ENCODE data around the gene PMS2.
"Not testable (repeated sequence)": the region's sequence is repeated elsewhere in the genome, so short reads cannot be mapped to it uniquely, and the experiment has no call there.

PMS2 gene

GRCh38 chr7:5963810-5964209 lies 45.0 kb downstream of the PMS2 start:
- not testable (repeated sequence) for H3K4me3 ChIP-seq (ENCODE audit: extremely low read depth, insufficient read depth, low read length, poor library complexity, severe bottlenecking); H3K36me3 ChIP-seq (ENCODE audit: control insufficient read depth, insufficient read depth, low read length); H3K9me3 ChIP-seq (ENCODE audit: control insufficient read depth, low read length); H3K27ac ChIP-seq (ENCODE audit: low read depth, low read length, severe bottlenecking); H3K4me1 ChIP-seq (ENCODE audit: control insufficient read depth, insufficient read depth, low read length, poor library complexity, severe bottlenecking)
- 80% methylated on average over 1 of the region's 7 CpGs; no CpG with 5 or more reads in 1 of the 2 experiments for WGBS, 2 experiments (ENCODE audit: insufficient coverage in 2 of 2)

GRCh38 chr7:5963205-5963604 lies 45.6 kb downstream of the PMS2 start:
- not testable (repeated sequence) for H3K27ac ChIP-seq (ENCODE audit: low read depth, low read length, severe bottlenecking); H3K9me3 ChIP-seq (ENCODE audit: control insufficient read depth, low read length); H3K4me3 ChIP-seq (ENCODE audit: extremely low read depth, insufficient read depth, low read length, poor library complexity, severe bottlenecking); H3K36me3 ChIP-seq (ENCODE audit: control insufficient read depth, insufficient read depth, low read length); H3K4me1 ChIP-seq (ENCODE audit: control insufficient read depth, insufficient read depth, low read length, poor library complexity, severe bottlenecking)
- WGBS, 2 experiments (ENCODE audit: insufficient coverage in 2 of 2), result no CpG with 5 or more reads among the region's 13 CpGs

DNA sequence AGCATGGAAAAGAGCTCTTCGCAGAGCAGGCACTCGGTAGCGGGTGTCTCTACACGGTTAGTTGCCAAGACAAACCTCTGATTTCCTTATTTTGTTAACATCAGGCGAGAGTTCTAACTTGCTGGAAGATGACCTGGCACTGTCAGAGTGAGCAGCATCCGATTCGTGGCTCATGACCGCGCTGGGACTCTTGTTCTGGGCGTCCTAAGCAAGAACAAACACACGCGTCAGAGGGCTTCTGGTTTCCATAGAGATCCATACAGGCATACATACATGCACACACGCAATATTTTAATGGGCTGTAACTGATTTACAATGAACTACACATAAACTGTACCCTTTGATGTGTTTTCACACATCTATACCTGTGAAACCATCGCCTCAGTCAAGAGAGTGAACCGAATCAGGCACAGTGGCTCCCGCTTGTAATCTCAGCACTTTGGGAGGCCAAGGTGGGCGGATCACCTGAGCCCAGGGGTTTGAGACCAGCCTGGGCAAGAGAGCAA lies 73.9 kb downstream of the PMS2 start:
- not testable (repeated sequence) for H3K4me1 ChIP-seq (ENCODE audit: control insufficient read depth, insufficient read depth, low read length, poor library complexity, severe bottlenecking); H3K9me3 ChIP-seq (ENCODE audit: control insufficient read depth, low read length); H3K27ac ChIP-seq (ENCODE audit: low read depth, low read length, severe bottlenecking); H3K36me3 ChIP-seq (ENCODE audit: control insufficient read depth, insufficient read depth, low read length); H3K4me3 ChIP-seq (ENCODE audit: extremely low read depth, insufficient read depth, low read length, poor library complexity, severe bottlenecking)
- WGBS, 2 experiments (ENCODE audit: insufficient coverage in 2 of 2), result no CpG with 5 or more reads among the region's 17 CpGs

DNA sequence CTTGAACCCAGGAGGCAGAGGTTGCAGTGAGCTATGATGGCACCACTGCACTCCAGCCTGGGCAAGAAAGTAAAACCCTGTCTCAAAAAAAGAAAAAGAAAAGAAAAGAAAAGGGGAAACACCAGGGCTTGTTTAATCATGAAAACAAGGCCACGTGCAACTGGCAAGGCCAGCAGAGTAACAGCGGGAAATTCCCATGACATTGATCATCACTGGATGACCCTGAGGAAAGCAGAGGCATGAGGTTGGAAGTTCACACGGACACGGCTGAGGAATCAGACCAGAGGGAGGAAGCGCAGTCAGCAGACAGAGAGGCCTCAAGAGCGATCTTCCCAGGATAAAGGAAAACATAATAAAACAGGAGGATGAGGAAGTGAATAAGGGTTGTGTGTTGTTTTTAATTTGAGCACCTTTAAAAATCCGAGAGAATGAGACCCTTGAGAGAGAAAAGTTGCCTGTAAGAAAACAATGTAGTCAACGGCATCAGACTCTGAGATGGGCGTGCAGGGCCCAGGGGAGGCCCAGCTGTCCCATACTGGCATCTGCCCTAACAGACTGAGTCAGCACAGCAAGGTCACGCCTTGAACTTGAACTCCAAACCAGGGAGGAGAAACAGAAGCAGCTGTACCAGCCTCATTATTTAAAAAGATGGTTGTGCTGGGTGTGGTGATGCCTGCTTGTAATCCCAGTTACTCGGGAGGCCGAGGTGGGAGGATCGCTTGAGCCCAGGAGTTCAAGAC lies 76.8 kb downstream of the PMS2 start:
- H3K27ac ChIP-seq (ENCODE audit: low read depth, low read length, severe bottlenecking); H3K9me3 ChIP-seq (ENCODE audit: control insufficient read depth, low read length); H3K4me1 ChIP-seq (ENCODE audit: control insufficient read depth, insufficient read depth, low read length, poor library complexity, severe bottlenecking); H3K36me3 ChIP-seq (ENCODE audit: control insufficient read depth, insufficient read depth, low read length); H3K4me3 ChIP-seq (ENCODE audit: extremely low read depth, insufficient read depth, low read length, poor library complexity, severe bottlenecking): not testable (repeated sequence)
- 100% methylated on average over 1 of the region's 13 CpGs; no CpG with 5 or more reads in 1 of the 2 experiments for WGBS, 2 experiments (ENCODE audit: insufficient coverage in 2 of 2)

- WGBS, 2 experiments (ENCODE audit: insufficient coverage in 2 of 2), result 94 to 96% methylated on average over 8 to 11 of the region's 14 CpGs
- H3K36me3 ChIP-seq (ENCODE audit: control insufficient read depth, insufficient read depth, low read length); H3K9me3 ChIP-seq (ENCODE audit: control insufficient read depth, low read length); H3K27ac ChIP-seq (ENCODE audit: low read depth, low read length, severe bottlenecking); H3K4me3 ChIP-seq (ENCODE audit: extremely low read depth, insufficient read depth, low read length, poor library complexity, severe bottlenecking); H3K4me1 ChIP-seq (ENCODE audit: control insufficient read depth, insufficient read depth, low read length, poor library complexity, severe bottlenecking): not testable (repeated sequence)
These were observed 77.6 kb downstream of the PMS2 start for GRCh38 chr7:5931250-5931649.

DNA sequence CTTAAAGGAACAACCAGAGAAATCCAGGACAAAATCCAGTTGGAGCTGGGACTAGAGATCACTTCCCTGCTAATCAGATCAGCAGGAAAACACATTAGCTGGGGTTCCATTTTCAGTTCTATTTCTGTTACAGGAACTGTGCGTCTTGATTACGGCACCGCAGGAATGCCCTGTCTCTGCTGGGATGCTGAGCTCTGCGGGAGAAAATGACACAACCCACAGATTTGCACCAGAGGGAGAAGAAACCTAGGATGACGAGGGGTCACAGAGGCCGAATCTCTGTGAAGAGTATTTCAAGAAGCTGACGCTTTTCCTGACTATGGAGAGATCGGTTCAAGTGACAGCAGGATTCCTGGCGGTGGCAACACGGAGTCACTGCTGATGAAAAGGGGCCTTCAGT lies 78.6 kb downstream of the PMS2 start:
- H3K36me3 ChIP-seq (ENCODE audit: control insufficient read depth, insufficient read depth, low read length); H3K27ac ChIP-seq (ENCODE audit: low read depth, low read length, severe bottlenecking); H3K4me3 ChIP-seq (ENCODE audit: extremely low read depth, insufficient read depth, low read length, poor library complexity, severe bottlenecking); H3K4me1 ChIP-seq (ENCODE audit: control insufficient read depth, insufficient read depth, low read length, poor library complexity, severe bottlenecking); H3K9me3 ChIP-seq (ENCODE audit: control insufficient read depth, low read length): not testable (repeated sequence)
- WGBS, 2 experiments (ENCODE audit: insufficient coverage in 2 of 2), result no CpG with 5 or more reads among the region's 10 CpGs

DNA sequence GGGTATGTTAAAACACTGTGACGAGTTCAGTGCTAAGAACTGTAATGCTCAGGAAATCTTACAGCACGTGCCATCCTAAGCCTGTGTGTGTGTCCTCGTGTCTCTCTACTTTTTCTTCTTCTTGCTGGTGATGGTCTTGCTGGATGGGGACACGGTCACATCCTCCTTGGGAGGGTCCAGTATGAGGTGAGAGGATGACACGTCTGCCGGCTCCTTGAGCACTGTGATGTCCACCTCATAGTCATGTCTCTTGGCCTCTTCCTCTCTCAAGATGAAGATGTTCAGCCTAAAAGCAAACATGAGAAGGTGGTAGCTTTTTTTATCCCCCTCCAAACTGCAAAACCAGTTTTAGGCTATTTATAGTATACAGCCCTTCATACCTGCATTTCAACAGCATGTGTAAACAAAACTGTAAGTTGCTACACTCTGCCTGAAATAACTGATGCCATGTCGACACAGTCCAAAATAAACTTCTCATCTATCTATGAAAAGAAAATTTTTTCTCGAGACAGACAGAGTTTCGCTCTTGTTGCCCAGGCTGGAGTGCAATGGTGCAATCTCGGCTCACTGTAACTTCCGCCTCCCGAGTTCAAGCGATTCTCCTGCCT lies 82.5 kb downstream of the PMS2 start:
- WGBS, 2 experiments (ENCODE audit: insufficient coverage in 2 of 2), result no CpG with 5 or more reads among the region's 13 CpGs
- H3K36me3 ChIP-seq (ENCODE audit: control insufficient read depth, insufficient read depth, low read length); H3K4me3 ChIP-seq (ENCODE audit: extremely low read depth, insufficient read depth, low read length, poor library complexity, severe bottlenecking): not testable (repeated sequence)

GRCh38 chr7:5924630-5925029 lies 84.2 kb downstream of the PMS2 start:
- H3K36me3 ChIP-seq (ENCODE audit: control insufficient read depth, insufficient read depth, low read length); H3K27ac ChIP-seq (ENCODE audit: low read depth, low read length, severe bottlenecking); H3K9me3 ChIP-seq (ENCODE audit: control insufficient read depth, low read length); H3K4me1 ChIP-seq (ENCODE audit: control insufficient read depth, insufficient read depth, low read length, poor library complexity, severe bottlenecking); H3K4me3 ChIP-seq (ENCODE audit: extremely low read depth, insufficient read depth, low read length, poor library complexity, severe bottlenecking): not testable (repeated sequence)
- no CpG with 5 or more reads among the region's 12 CpGs for WGBS, 2 experiments (ENCODE audit: insufficient coverage in 2 of 2)

More for the DNA sequence above, 82.5 kb downstream of the PMS2 start:
- not testable (repeated sequence) for H3K4me1 ChIP-seq (ENCODE audit: control insufficient read depth, insufficient read depth, low read length, poor library complexity, severe bottlenecking); H3K27ac ChIP-seq (ENCODE audit: low read depth, low read length, severe bottlenecking); H3K9me3 ChIP-seq (ENCODE audit: control insufficient read depth, low read length)

DNA sequence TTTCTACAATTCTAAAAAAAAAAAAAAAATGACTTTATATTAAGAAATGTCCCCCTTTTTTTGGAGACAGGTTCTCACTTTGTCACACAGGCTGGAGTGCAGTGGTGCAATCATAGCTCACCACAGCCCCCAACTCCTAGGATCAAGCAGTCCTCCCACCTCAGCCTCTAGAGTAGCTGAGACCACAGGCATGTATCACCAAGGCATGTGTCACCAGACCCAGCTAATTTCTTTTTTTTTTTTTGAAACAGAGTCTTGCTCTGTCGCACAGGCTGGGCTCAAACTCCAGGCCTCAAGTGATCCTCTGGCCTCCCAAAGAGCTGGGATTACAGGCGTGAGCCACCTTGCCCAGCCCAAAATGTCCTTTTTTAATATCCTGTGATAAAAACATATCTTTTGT lies 84.7 kb downstream of the PMS2 start:
- H3K27ac ChIP-seq (ENCODE audit: low read depth, low read length, severe bottlenecking); H3K4me1 ChIP-seq (ENCODE audit: control insufficient read depth, insufficient read depth, low read length, poor library complexity, severe bottlenecking); H3K4me3 ChIP-seq (ENCODE audit: extremely low read depth, insufficient read depth, low read length, poor library complexity, severe bottlenecking); H3K9me3 ChIP-seq (ENCODE audit: control insufficient read depth, low read length); H3K36me3 ChIP-seq (ENCODE audit: control insufficient read depth, insufficient read depth, low read length): not testable (repeated sequence)
- no CpG with 5 or more reads among the region's 2 CpGs for WGBS, 2 experiments (ENCODE audit: insufficient coverage in 2 of 2)
